ENCODE data around the gene GID8. TPM values are rescaled to one million over a fixed set of nuclear protein-coding genes. Genes with fewer than 3 reads are reported as not detected.

GID8 gene
- total RNA-seq, 1 donor = 34.4 TPM

DNA sequence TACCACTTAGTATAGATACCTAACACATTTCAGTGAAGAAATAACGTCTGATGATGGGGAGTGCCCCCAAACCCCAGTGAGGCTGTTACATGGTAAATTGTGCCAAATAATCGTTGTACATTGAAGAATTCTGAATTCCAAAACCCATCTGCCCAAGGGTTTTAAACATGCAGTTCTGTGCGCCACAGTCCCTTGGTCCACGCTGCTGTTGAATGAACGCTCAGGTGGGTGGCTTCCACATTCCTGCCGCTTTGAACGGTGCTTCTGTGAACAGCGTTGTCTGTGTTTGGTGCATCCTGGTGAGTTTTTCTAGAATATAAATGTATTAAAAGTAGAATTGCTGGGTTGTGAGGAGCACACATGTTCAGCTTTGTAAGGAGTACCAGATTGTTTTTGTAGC, 2.9 kb downstream of the GID8 start:
- DNase-seq (ENCODE audit: insufficient read length, low spot score, missing footprints) = no peak
- TF ChIP-seq, protein P1, sequence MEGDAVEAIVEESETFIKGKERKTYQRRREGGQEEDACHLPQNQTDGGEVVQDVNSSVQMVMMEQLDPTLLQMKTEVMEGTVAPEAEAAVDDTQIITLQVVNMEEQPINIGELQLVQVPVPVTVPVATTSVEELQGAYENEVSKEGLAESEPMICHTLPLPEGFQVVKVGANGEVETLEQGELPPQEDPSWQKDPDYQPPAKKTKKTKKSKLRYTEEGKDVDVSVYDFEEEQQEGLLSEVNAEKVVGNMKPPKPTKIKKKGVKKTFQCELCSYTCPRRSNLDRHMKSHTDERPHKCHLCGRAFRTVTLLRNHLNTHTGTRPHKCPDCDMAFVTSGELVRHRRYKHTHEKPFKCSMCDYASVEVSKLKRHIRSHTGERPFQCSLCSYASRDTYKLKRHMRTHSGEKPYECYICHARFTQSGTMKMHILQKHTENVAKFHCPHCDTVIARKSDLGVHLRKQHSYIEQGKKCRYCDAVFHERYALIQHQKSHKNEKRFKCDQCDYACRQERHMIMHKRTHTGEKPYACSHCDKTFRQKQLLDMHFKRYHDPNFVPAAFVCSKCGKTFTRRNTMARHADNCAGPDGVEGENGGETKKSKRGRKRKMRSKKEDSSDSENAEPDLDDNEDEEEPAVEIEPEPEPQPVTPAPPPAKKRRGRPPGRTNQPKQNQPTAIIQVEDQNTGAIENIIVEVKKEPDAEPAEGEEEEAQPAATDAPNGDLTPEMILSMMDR (IDR thresholded peaks at IDR 0.05; ENCODE audit: extremely low read depth, low read depth, low read length) = no peak
- H2AFZ ChIP-seq (ENCODE audit: low read length) = no peak overlapping the region
- H3K4me2 ChIP-seq (ENCODE audit: insufficient read depth, low read length) = no peak overlapping the region
- no peaks in the 10 kb centered on the region for H3K9me3 ChIP-seq (ENCODE audit: low read depth, low read length)
- no peak overlapping the region for H3K27ac ChIP-seq (ENCODE audit: low read depth, low read length)
- peaks cover 53% of the 10 kb centered on the region for H3K36me3 ChIP-seq (ENCODE audit: insufficient read depth, low read length)
- peaks cover 49% of the 10 kb centered on the region for H4K20me1 ChIP-seq (ENCODE audit: insufficient read depth, low read length)
- no peaks in the 10 kb centered on the region for H3K27me3 ChIP-seq (ENCODE audit: insufficient read depth, low read length)
- peaks cover 89% of the 10 kb centered on the region for H3K79me2 ChIP-seq (ENCODE audit: insufficient read depth, low read length)
- H3K4me1 ChIP-seq (ENCODE audit: insufficient read depth, low read length) = peaks cover 15% of the 10 kb centered on the region
- H3K4me3 ChIP-seq (ENCODE audit: insufficient read depth, low read length) = no peak overlapping the region

DNA sequence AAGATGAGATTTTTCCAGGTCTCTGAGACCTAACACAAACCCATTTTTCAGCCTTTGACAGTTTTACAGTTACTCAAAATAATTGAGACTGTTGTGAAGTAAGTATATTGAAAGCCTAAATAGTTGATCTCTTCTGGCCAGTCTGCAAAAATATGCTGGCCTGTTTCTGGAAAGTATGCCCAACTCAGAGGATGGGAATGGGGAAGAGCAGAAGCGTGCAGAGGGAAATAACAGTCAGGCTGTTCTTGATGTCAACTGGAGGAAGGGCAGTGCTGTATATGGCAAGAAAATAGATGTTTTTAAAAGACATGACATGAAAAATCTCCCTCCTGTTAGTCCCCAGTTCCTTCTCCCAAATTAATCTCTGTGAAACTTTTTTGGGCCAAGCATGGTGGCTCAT, 3.8 kb downstream of the GID8 start:
- H3K79me2 ChIP-seq (ENCODE audit: insufficient read depth, low read length) = peaks cover 89% of the 10 kb centered on the region
- H3K36me3 ChIP-seq (ENCODE audit: insufficient read depth, low read length) = peaks cover 60% of the 10 kb centered on the region
- H3K27me3 ChIP-seq (ENCODE audit: insufficient read depth, low read length) = no peaks in the 10 kb centered on the region
- no peak overlapping the region for H3K27ac ChIP-seq (ENCODE audit: low read depth, low read length)
- H3K9me3 ChIP-seq (ENCODE audit: low read depth, low read length) = no peaks in the 10 kb centered on the region
- DNase-seq (ENCODE audit: insufficient read length, low spot score, missing footprints) = peak; percentile 61
- no peak overlapping the region for H3K4me2 ChIP-seq (ENCODE audit: insufficient read depth, low read length)
- H2AFZ ChIP-seq (ENCODE audit: low read length) = no peak overlapping the region
- TF ChIP-seq, protein P1 (IDR thresholded peaks at IDR 0.05; ENCODE audit: extremely low read depth, low read depth, low read length) = no peak
- H3K4me1 ChIP-seq (ENCODE audit: insufficient read depth, low read length) = peaks cover 10% of the 10 kb centered on the region
- H3K4me3 ChIP-seq (ENCODE audit: insufficient read depth, low read length) = no peak overlapping the region
- peaks cover 46% of the 10 kb centered on the region for H4K20me1 ChIP-seq (ENCODE audit: insufficient read depth, low read length)

DNA sequence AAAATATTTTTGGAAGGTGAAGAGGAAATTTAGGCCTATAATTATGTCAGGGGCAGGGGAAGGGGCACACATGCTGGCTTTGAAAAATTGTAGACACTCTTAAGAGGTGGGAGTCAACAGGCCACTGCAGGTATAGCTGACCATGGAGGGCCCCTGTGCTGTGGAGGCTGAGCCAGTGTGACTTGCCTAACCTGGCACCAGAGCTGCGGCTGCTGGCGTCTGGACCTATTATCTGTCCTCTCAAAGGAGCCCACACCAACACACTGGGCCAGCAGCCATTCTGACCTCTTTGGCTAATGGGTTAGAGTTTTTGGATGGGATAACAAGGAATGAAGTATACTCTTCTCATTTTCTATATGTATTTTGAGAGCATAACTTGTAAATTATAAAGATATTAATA, 4.5 kb downstream of the GID8 start:
- Histone ChIP-seq H3K36me3 (ENCODE audit: insufficient read depth, low read length) (peaks cover 65% of the 10 kb centered on the region), H3K27me3 (ENCODE audit: insufficient read depth, low read length) (no peaks in the 10 kb centered on the region), H3K4me3 (ENCODE audit: insufficient read depth, low read length) (no peak overlapping the region), H4K20me1 (ENCODE audit: insufficient read depth, low read length) (peaks cover 48% of the 10 kb centered on the region), H3K4me2 (ENCODE audit: insufficient read depth, low read length) (no peak overlapping the region), H3K79me2 (ENCODE audit: insufficient read depth, low read length) (peaks cover 87% of the 10 kb centered on the region), H3K4me1 (ENCODE audit: insufficient read depth, low read length) (peaks cover 10% of the 10 kb centered on the region), H3K9me3 (ENCODE audit: low read depth, low read length) (no peaks in the 10 kb centered on the region), H2AFZ (ENCODE audit: low read length) (no peak overlapping the region), H3K27ac (ENCODE audit: low read depth, low read length) (no peak overlapping the region)
- TF ChIP-seq, protein P1 (IDR thresholded peaks at IDR 0.05; ENCODE audit: extremely low read depth, low read depth, low read length) = no peak
- DNase-seq (ENCODE audit: insufficient read length, low spot score, missing footprints) = peak; percentile 69

DNA sequence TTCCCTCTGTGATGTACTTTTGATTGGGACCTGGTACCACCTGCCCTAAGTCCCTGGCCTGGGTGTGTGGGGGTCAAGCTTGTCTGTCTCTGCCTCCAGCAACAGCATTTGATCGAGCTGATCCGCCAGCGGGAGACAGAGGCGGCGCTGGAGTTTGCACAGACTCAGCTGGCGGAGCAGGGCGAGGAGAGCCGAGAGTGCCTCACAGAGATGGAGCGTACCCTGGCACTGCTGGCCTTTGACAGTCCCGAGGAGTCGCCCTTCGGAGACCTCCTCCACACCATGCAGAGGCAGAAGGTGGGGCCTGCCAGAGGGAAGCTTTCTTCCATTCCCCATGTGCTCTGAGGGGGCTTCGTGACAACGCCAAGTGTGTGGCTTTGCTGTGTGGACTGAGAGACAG, 5.4 kb downstream of the GID8 start:
- H3K27ac ChIP-seq (ENCODE audit: low read depth, low read length) = no peak overlapping the region
- H2AFZ ChIP-seq (ENCODE audit: low read length) = no peak overlapping the region
- H3K79me2 ChIP-seq (ENCODE audit: insufficient read depth, low read length) = peaks cover 88% of the 10 kb centered on the region
- H3K4me1 ChIP-seq (ENCODE audit: insufficient read depth, low read length) = peaks cover 10% of the 10 kb centered on the region
- peaks cover 47% of the 10 kb centered on the region for H4K20me1 ChIP-seq (ENCODE audit: insufficient read depth, low read length)
- no peaks in the 10 kb centered on the region for H3K27me3 ChIP-seq (ENCODE audit: insufficient read depth, low read length)
- H3K4me3 ChIP-seq (ENCODE audit: insufficient read depth, low read length) = no peak overlapping the region
- H3K9me3 ChIP-seq (ENCODE audit: low read depth, low read length) = no peaks in the 10 kb centered on the region
- H3K4me2 ChIP-seq (ENCODE audit: insufficient read depth, low read length) = no peak overlapping the region
- H3K36me3 ChIP-seq (ENCODE audit: insufficient read depth, low read length) = peaks cover 74% of the 10 kb centered on the region
- peak; percentile 37 for DNase-seq (ENCODE audit: insufficient read length, low spot score, missing footprints)
- TF ChIP-seq, protein P1 (IDR thresholded peaks at IDR 0.05; ENCODE audit: extremely low read depth, low read depth, low read length) = no peak

All from osteoblast (primary cell).